HG02678 (cell line): Measurements from ENCODE around the gene SLC39A1.
A peak's percentile ranks its signal among the peaks of the same experiment; 100 is the strongest.

ENCODE experiments used
- ATAC-seq: cut with Tn5 transposase; IDR thresholded peaks from one replicate; pipeline ENCODE4 v1.9.1; 2021; ENCODE audit warnings: mild to moderate bottlenecking, moderate library complexity; ENCODE audit not compliant: unreplicated experiment

Gene SLC39A1

DNA sequence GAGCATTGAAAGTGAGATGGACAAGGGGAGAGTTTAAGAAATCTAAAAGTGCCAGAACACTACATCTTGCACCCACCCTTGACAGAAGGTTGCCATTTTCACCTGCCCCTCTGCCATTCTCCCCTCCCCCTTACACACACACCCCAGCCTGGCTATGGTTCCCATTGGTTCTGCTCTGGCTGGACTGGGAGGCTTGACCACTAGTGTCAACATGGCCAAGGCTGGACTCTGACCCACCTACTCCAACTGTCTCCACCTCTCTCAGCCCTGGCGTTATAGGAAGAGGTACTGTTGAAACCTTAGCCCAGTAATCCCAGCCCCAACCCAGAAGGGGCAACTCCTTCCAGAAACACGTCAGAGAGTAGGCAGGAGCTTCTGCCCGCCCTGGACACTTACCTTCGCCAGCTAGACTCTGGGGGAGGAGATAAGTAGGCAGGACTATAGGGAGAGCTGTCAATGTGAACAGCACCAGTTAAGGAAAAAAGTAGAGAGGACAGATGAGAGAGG is 9.4 kb downstream of the SLC39A1 start:
- no peak for ATAC-seq

DNA sequence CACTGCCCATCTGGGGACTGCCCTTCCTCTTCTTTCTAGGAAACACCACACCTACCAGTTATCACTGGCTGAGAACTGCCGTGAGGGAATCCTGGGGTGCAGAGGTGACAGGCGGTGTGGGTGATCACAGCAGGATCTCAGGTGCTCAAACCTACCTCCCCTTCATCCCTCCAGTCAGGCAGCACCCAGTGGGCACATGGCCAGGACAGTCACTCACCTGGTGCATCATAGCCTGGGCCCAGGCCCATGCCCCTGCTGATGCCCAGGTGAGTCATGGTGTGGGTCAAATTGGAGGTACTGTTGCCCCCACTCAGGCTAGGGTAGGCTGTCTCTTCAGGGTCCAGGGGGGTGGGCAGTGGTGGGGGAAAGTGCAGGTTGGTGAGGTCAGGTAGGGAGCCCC is 11.5 kb downstream of the SLC39A1 start:
- ATAC-seq: no peak

DNA sequence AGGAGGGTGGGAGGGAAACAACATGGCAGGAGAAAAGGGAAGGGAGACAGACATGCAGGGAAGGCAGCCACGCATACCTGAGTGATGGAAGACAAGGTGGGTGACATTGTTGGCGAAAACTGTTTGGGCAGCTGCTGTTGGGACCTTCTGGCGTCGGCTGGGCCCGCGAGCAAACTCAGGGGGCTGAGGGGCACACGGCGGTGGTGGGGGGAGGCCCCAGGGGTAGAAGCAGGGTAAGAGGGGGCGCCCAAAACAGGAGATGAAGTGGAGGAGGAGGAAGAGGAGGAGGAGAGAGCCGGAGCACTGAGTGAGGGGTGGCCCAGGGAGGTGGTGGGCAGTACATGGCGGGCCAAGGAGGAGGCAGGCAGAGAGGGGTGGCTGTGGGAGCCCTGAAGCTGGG is 12.2 kb downstream of the SLC39A1 start:
- ATAC-seq: no peak

DNA sequence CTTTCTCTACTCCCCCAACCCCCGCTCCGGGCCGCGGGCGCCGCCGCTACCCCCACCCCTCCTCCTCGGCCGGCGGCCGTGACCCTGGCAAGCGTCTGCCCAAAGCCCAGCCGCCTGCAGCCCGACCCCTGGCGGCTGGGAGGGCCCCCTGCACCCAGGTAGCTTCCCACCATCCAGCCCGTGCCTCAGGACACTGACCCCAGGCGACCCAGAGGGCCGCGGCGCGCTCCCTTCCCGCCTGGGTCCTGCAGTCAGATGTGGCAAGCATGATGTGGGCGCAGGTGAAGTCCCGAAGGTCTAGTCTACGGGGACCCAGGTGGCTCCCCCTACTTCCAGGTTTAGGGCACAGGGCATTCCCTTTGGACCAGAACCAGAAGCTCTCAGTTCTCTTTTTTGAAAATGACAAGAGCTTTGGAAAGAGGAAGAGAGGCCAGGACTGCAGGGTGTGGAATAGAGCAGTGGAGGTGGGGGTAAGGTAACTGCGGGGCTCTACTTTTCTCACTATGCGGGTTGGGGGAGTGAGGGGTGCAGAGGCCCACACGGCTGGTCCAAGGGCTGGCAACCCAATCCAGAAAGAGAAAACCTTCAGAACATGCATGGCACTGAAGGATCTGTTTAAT is 16.6 kb downstream of the SLC39A1 start, which contains the start of gene DENND4B:
Gene DENND4B (minus strand): TSS at position 97 of the 620 bp plus-strand sequence. CDS start 2,344 bp downstream, outside the sequence.
- peak; percentile 75 for ATAC-seq

DNA sequence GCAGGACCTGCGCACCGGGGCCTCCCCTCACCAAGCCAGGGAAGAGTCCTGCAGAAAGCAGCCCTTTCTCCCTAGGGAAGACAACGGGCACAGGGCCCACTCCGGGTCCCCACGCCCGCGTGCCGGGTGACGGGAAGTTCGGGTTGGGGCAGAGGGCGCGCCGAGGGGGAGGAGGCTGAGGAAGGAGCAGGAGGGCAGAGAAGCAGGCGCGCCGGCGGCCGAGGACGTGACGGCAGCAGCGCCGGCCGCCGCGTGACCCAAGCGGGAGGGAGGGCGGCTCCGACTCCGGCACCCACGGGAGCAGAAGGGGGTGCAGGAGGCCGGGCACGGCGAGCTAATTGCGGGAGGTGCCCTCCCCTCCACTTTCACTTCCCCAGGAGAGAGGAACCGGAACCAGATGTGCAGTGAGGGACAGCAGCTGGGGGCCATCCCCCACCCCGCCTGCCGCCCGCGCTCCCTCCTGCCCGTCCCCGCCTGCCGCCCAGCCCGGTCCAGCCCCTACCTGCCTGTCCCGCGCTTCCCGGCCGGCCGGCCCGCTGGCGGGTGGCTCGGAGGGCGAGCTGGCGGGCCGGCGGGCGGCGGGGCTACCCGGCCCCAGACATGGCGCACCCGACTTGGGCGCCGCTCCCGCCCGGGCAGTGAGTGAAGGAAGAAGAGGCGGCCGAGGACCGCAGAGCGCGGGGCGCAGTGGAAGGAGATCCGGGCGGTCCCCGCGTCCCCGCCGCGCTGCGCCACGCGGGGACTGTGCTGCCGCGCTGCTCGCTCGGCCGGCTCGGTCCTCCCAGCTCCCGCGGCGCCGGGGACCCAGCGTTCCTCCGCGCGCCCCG is 17.3 kb downstream of the SLC39A1 start:
- ATAC-seq: peak; percentile 69

DNA sequence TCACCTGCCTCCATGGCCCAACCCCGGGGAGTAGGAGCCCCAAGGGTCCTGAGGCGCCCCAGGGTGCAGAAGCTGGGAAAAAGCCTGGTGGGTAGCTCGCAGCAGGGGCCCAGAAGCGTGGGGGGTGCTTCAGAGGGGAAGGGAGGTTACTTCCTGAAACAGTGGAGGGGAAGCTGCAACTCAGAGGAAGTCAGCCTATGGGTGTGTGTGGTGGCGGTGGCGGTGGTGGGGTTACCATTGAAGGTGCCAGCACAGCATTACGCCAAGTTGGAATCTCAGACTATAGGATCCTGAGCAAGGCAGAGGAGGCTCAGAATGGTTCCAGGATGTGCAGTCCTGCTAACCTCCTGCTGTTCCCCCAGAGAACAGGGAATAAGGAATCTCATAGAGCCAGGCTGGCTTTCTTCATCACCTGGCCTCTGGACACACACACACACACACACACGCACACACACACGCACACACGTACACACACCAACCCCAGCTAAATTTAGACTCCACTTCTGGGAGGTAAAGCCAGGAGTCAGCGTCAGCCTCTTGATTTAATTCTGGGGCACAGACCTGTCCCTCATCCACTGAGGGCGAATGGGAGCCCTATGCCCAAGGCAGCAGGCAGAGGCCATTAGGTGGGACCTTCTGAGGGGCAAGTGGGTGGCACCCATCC is 18.1 kb downstream of the SLC39A1 start:
- ATAC-seq: peak; percentile 20

DNA sequence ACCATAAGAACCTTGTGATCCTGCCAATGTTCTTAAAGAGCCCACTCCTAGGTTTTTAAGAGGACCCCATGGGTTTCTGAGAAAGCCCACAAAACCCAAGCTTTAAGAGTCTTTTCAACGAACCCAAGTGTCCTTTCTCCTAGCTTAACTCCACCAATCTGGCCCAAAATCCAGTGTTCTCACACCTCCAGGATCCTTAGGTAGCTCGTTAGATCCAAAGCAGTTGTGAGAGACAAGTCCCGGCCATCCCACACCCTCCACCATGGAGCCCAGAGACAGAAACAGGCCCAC is 18.6 kb downstream of the SLC39A1 start:
- no peak for ATAC-seq

DNA sequence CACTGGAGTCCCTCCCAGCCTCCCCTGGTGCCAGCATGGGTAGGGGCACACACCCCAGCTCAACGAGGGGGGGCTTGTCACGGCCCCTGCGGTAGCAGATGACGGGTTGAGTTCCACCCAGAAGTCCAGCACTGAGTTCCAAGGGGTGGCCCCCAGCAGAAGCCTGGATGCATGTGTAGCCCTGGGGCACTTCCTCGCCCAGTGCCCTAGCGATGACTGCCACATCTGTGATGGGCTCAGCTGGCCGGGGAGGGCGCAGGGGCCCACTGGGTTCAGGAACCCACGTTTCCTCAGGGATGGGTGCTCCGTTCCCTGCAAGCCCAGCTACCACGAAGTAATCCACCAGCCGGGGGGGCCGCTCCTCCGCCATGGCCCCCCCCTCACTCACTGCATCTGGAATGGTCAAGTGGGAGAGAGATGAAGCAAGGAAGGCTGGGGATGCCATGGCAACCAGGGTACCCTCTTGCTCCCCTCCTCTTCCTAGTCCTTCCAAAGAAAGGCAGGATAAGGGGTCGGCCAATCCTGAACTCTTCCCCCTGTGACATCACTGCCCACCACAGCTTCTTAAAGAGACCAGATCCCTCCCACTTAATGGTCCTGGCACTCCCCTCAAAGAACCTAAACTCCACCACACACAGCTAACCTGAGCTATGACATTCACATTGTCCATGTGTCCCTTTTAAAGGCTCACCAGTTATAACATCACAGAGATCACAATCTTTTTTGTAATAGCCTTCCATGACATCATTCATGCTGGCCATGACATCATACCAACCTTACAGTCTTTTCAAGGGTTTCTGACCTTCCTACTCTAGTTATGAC is 19.1 kb downstream of the SLC39A1 start:
- ATAC-seq: no peak

DNA sequence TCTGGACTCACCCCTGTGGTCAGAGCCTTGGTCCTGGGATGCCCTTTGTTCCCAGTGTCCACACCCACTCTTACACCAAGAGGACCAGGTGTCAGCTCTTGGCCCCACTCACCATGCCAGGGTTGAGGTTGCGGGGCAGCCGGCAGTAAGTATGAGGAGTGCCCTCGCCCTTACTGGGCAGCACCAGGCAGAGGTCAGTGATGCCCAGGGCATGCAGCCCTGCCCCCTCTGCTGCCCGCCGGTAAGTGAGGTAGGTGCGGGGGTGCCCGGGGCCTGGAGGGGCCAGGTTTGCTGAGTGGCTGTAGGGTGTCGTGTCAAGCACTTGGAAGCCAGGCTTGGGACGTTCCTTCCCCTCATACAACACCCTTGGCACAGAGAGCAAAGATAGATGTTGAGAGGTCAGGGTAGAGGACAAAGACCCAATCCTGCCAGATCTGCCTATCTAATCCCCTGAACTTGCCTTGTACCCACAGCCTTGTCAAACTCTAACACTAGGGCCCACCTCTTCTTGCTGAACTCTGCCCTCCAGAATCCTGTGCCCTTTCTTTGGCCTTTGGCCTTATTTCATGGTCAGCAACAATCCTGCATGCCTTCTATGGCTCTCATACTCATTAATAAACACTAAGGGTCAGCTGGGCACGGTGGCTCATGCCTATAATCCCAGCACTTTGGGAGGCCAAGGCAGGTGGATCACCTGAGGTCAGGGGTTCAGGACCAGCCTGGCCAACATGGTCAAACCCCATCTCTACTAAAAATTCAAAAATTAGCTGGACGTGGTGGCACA is 20.4 kb downstream of the SLC39A1 start:
- no peak for ATAC-seq

DNA sequence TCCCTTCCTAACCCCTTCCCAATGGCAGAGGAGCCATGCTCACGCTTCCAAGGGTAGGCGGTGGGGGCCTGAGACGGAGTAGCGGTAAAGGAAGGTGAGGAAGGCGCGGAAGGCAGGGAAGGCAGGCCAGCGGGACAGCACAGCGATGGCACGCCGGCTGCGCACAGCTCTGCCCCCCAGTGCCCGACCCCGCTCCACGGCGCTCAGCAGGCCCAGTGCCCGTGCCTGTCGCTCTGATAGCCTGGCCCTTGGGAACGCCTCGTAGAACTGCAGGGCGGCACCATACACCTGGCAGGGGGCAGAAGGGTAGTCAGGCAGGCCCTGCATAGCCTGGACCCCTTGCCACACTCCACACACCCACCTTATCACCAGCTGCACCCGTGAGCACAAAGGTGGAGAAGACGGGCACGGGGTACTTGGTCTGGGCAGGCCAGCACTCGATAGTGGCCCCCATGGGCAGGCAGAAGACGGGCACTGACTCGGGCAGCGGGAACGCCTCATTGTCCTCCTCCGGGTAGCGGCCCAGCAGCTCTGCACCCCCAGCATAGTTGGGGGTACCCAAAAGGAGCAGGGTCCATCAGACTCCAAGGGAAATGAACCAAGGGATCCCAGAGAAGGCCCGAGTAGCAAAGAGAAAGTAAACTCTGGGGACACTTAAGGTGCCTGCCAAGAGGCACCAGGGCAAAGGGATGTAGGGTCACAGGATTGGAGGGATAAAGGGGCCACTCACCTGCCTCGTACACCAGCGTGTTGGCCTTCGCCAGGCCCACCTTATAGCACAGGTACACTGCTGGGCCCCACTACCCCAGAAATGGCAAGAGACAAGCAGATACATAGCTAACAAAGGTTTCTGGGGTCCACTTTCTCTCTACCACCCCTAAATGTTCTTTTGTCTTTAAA is 21.3 kb downstream of the SLC39A1 start:
- ATAC-seq: no peak

DNA sequence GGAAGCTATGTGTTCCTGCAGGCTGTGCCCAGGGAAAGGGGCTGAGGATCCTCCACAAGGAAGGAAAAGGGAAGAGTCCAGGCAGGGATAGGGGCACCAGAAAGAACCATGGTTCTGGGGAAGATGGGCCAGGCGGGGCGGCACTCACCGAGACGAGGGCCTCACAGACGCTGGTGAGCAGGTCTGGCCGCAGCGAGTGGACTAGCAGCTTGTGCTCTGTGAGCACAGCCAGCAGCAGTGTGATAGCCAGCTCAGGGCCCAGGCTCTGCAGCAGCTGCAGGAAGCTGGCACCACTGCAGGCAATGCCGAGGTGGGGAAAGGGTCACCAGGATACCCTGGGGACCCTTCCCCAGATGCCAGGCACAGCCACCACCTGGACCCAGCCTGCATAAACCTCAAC is 22.6 kb downstream of the SLC39A1 start:
- no peak for ATAC-seq

DNA sequence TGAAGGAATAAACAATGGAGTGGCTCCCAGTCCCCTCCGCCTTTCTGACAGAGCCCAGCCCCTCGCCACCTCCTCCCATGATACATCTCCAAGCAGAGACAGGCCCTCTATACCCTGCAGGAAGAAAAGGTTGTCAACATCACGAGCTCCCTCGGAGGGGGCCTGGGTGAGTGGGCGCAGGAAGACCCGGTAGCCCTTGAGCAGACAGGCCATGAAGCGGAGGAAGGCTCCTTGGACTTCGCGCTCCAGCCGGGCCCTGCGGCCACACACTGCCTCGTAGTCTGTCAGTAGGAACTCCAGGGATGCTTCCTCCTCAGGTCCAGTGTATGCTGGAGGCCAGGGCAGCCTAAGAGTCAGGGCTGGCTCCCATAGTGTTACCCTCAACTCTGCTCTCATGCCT is 23.9 kb downstream of the SLC39A1 start:
- no peak for ATAC-seq

DNA sequence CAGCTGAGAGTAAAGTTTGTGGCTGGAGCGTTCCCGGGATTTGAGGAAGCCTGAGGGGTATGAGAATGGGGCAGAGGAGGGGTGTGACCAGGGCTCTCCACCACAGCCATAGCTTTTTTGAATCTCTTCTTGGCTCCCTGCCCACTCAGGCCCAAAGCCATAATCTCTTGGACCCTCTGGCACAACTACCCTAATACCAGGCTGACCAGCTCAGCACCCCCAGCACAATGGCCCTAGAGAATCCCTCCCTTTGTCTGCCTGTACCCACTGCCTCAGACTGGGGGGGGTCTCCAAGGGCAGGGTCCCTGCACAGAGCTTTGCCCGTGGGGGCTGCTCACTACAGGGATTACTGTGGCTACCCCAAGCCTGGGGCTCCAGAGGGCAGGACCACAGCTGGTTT is 24.3 kb downstream of the SLC39A1 start:
- ATAC-seq: no peak

DNA sequence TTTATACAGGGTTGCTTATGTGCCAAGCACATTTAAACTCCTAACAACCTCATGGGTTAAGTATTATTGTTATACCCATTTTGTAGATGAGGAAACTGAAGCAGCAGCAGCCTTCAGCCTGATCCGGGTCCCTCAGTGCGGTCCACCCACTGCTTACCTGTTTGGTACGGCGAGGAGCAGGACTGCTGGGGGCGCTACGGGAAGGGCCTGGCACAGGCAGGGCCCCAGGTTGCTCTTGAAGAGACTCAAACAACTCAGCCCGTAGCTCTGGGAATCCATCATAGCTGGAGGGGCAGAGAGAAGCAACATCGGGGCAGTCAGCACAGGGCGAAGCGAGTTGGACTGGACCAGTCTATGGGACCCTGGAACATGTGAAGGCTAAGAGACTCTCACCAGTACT is 26.0 kb downstream of the SLC39A1 start:
- ATAC-seq: no peak

DNA sequence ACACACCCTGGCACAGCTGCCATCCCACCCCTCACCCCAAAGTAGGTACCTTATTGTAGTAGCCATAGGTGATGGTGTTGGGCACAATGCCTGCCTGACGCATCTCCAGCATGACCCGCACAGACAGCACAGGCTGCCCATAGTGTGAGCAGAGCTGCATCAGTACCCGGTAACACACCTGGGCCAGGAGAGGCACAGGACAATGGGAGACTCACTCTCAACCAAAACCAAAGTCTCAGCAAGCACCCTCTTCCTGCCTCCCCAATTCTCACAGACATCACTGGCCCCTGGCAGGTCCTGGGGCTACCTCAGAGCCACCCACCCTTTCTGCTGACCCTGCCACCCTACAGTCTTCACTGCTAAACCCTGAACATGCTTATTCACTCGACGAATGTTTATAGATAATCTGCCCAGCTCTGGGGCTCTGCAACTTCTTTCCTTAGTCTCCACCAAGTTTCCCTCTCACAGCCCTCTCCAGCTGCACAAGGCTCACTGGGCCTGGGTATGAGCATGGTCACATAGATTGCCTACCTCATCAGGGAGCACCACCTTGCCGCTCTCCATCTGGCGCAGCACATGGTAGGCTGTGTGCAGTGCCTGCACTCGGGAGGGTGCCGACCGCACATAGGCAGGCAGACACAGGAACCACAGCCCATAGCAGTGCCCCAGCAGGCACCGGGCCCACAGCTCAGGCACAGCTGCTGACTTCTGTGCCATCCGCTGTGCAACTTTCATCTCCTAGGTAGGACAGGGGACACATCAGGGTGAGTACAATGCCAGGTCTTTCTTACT is 27.1 kb downstream of the SLC39A1 start:
- no peak for ATAC-seq

DNA sequence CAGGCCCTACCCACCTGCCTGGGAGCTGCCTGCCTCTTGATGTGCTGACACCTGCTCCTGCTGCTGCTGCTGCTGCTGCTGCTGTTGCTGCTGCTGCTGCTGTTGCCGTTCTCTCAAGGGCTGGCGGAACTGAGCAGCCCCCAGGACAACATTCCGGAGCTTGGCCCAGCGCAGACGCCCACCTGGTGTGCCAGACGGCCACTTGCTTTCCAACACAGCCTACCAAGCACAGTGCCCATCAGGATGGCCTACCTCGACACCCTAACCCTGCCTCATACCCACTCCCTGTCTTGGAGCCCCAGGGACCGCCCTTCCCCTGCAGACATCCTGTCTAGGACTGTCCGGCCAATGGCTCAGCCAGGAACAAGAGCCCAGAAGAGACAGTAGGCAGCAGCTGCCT is 28.6 kb downstream of the SLC39A1 start:
- no peak for ATAC-seq

DNA sequence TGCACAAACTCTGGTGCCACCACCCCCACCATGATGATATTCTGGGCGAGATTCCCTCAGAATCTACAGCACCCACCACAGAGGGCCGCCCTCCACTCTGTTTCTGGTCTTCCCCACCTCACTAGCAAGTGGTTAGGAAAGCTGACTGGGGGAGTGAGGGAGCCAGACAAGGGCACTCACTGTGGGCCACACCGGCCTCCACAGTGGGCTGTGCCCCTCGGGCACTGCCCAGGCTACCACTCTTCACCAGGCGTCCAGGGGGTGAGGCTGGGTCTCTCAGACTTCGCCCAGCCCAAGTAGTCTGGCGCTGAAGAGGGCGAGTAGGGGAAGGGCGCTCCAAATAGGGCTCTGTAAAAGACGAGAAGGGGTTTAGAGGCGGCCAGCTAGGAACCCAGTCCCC is 29.4 kb downstream of the SLC39A1 start:
- no peak for ATAC-seq

DNA sequence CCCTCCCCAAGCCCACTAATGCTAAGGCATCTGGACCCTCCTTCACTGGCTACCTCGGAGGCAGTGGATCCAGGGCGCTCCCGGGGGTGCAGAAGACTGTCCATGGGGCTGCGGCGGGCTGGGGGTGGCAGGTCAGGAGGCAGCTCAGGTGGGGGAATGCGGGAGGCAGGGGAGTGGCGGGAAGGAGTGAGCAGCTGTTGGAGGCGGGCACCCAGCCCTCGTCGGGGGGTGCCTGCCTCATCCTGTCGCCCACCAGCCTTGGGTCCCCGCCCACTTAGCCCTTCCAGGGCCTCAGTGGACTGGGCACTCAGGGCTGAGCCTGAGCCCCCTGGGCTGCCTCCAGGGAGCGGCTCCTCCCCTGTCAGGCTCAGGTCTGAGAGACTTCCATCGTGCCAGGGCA is 29.9 kb downstream of the SLC39A1 start:
- ATAC-seq: no peak
